ENCODE measurements around the gene CNTN6.

Gene CNTN6

GRCh38 chr3:1072041-1072440, 20.8 kb upstream of the CNTN6 start:
- Histone ChIP-seq H2AFZ (ENCODE audit: low read length) (no peak overlapping the region), H3K27me3 (ENCODE audit: insufficient read depth, low read length, poor library complexity, severe bottlenecking) (no peaks in the 10 kb centered on the region), H3K9ac (ENCODE audit: low read depth, low read length, poor library complexity, severe bottlenecking) (no peak overlapping the region), H3K79me2 (ENCODE audit: insufficient read depth, low read length) (no peaks in the 10 kb centered on the region), H3K4me2 (ENCODE audit: low read depth, low read length, poor library complexity, severe bottlenecking) (no peak overlapping the region), H3K4me3 (ENCODE audit: low read length, poor library complexity, severe bottlenecking) (no peak overlapping the region), H3F3A (ENCODE audit: low read depth) (no peaks in the 10 kb centered on the region), H3K9me3 (ENCODE audit: insufficient read depth, low read depth, low read length) (no peaks in the 10 kb centered on the region; the same call in 1 of the 2 replicates), H4K20me1 (ENCODE audit: insufficient read depth, low read length, poor library complexity, severe bottlenecking) (no peaks in the 10 kb centered on the region), H3K36me3 (ENCODE audit: insufficient read depth, low read length) (no peaks in the 10 kb centered on the region), H3K9me2 (replicated peaks; ENCODE audit: low read depth, low read length) (no peaks in the 10 kb centered on the region), H3K4me1 (ENCODE audit: insufficient read depth, low read length, poor library complexity, severe bottlenecking) (no peaks in the 10 kb centered on the region)
- TF ChIP-seq EZH2phosphoT487 (IDR thresholded peaks at IDR 0.05; ENCODE audit: borderline replicate concordance): no peak

GRCh38 chr3:1079662-1080061, 13.2 kb upstream of the CNTN6 start:
- no peaks in the 10 kb centered on the region for H4K20me1 ChIP-seq (ENCODE audit: insufficient read depth, low read length, poor library complexity, severe bottlenecking)
- H3K27me3 ChIP-seq (ENCODE audit: insufficient read depth, low read length, poor library complexity, severe bottlenecking): no peaks in the 10 kb centered on the region
- H2AFZ ChIP-seq (ENCODE audit: low read length): no peak overlapping the region
- no peaks in the 10 kb centered on the region for H3K9me2 ChIP-seq (replicated peaks; ENCODE audit: low read depth, low read length)
- no peaks in the 10 kb centered on the region for H3K79me2 ChIP-seq (ENCODE audit: insufficient read depth, low read length)
- no peaks in the 10 kb centered on the region for H3K4me1 ChIP-seq (ENCODE audit: insufficient read depth, low read length, poor library complexity, severe bottlenecking)
- no peak overlapping the region for H3K9ac ChIP-seq (ENCODE audit: low read depth, low read length, poor library complexity, severe bottlenecking)
- TF ChIP-seq, protein P1, sequence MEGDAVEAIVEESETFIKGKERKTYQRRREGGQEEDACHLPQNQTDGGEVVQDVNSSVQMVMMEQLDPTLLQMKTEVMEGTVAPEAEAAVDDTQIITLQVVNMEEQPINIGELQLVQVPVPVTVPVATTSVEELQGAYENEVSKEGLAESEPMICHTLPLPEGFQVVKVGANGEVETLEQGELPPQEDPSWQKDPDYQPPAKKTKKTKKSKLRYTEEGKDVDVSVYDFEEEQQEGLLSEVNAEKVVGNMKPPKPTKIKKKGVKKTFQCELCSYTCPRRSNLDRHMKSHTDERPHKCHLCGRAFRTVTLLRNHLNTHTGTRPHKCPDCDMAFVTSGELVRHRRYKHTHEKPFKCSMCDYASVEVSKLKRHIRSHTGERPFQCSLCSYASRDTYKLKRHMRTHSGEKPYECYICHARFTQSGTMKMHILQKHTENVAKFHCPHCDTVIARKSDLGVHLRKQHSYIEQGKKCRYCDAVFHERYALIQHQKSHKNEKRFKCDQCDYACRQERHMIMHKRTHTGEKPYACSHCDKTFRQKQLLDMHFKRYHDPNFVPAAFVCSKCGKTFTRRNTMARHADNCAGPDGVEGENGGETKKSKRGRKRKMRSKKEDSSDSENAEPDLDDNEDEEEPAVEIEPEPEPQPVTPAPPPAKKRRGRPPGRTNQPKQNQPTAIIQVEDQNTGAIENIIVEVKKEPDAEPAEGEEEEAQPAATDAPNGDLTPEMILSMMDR (conservative IDR thresholded peaks at IDR 0.05; ENCODE audit: low read length): no peak
- no peak for TF ChIP-seq EZH2phosphoT487 (IDR thresholded peaks at IDR 0.05; ENCODE audit: borderline replicate concordance)
- H3K9me3 ChIP-seq (ENCODE audit: insufficient read depth, low read depth, low read length): no peaks in the 10 kb centered on the region
- H3K4me3 ChIP-seq (ENCODE audit: low read length, poor library complexity, severe bottlenecking): no peak overlapping the region
- no peaks in the 10 kb centered on the region for H3K36me3 ChIP-seq (ENCODE audit: insufficient read depth, low read length)
- H3K4me2 ChIP-seq (ENCODE audit: low read depth, low read length, poor library complexity, severe bottlenecking): no peak overlapping the region
- H3F3A ChIP-seq (ENCODE audit: low read depth): no peaks in the 10 kb centered on the region

GRCh38 chr3:1082108-1082507, 10.7 kb upstream of the CNTN6 start:
- H3F3A ChIP-seq (ENCODE audit: low read depth): no peaks in the 10 kb centered on the region
- H3K27me3 ChIP-seq (ENCODE audit: insufficient read depth, low read length, poor library complexity, severe bottlenecking): no peaks in the 10 kb centered on the region
- H3K4me3 ChIP-seq (ENCODE audit: low read length, poor library complexity, severe bottlenecking): no peak overlapping the region
- no peaks in the 10 kb centered on the region for H3K4me1 ChIP-seq (ENCODE audit: insufficient read depth, low read length, poor library complexity, severe bottlenecking)
- no peaks in the 10 kb centered on the region for H4K20me1 ChIP-seq (ENCODE audit: insufficient read depth, low read length, poor library complexity, severe bottlenecking)
- no peaks in the 10 kb centered on the region for H3K9me3 ChIP-seq (ENCODE audit: insufficient read depth, low read depth, low read length)
- no peaks in the 10 kb centered on the region for H3K36me3 ChIP-seq (ENCODE audit: insufficient read depth, low read length)
- H3K4me2 ChIP-seq (ENCODE audit: low read depth, low read length, poor library complexity, severe bottlenecking): no peak overlapping the region
- no peaks in the 10 kb centered on the region for H3K79me2 ChIP-seq (ENCODE audit: insufficient read depth, low read length)
- no peak overlapping the region for H3K9ac ChIP-seq (ENCODE audit: low read depth, low read length, poor library complexity, severe bottlenecking)
- TF ChIP-seq EZH2phosphoT487 (IDR thresholded peaks at IDR 0.05; ENCODE audit: borderline replicate concordance): no peak
- TF ChIP-seq, protein P1 (conservative IDR thresholded peaks at IDR 0.05; ENCODE audit: low read length): peak; percentile 66
- H2AFZ ChIP-seq (ENCODE audit: low read length): no peak overlapping the region
- no peaks in the 10 kb centered on the region for H3K9me2 ChIP-seq (replicated peaks; ENCODE audit: low read depth, low read length)

- no peaks in the 10 kb centered on the region for H3F3A ChIP-seq (ENCODE audit: low read depth)
- no peaks in the 10 kb centered on the region for H3K27me3 ChIP-seq (ENCODE audit: insufficient read depth, low read length, poor library complexity, severe bottlenecking)
- no peaks in the 10 kb centered on the region for H3K4me1 ChIP-seq (ENCODE audit: insufficient read depth, low read length, poor library complexity, severe bottlenecking)
- no peaks in the 10 kb centered on the region for H4K20me1 ChIP-seq (ENCODE audit: insufficient read depth, low read length, poor library complexity, severe bottlenecking)
- no peak overlapping the region for H3K4me2 ChIP-seq (ENCODE audit: low read depth, low read length, poor library complexity, severe bottlenecking)
- no peaks in the 10 kb centered on the region for H3K9me3 ChIP-seq (ENCODE audit: insufficient read depth, low read depth, low read length)
- H3K9ac ChIP-seq (ENCODE audit: low read depth, low read length, poor library complexity, severe bottlenecking): no peak overlapping the region
- no peak overlapping the region for H2AFZ ChIP-seq (ENCODE audit: low read length)
- H3K9me2 ChIP-seq (replicated peaks; ENCODE audit: low read depth, low read length): no peaks in the 10 kb centered on the region
- H3K79me2 ChIP-seq (ENCODE audit: insufficient read depth, low read length): no peaks in the 10 kb centered on the region
- TF ChIP-seq, protein P1 (conservative IDR thresholded peaks at IDR 0.05; ENCODE audit: low read length): peak; percentile 36; the same call in 1 of the 2 replicates
- TF ChIP-seq EZH2phosphoT487 (IDR thresholded peaks at IDR 0.05; ENCODE audit: borderline replicate concordance): no peak
- H3K36me3 ChIP-seq (ENCODE audit: insufficient read depth, low read length): no peaks in the 10 kb centered on the region
- H3K4me3 ChIP-seq (ENCODE audit: low read length, poor library complexity, severe bottlenecking): no peak overlapping the region
Observed at GRCh38 chr3:1087066-1087560, 5.7 kb upstream of the CNTN6 start.
